SK-N-SH (cell line): ENCODE measurements around the gene OR2K2. TPM values are rescaled to one million over a fixed set of nuclear protein-coding genes. Genes with fewer than 3 reads are reported as not detected.

Source experiments
- CTCF ChIA-PET: fragments of 300-600, 350-600 bp; formaldehyde crosslinking; extraction: SDS; loops from one replicate; lab custom pipeline; 2021; lab: Yijun Ruan, JAX
- POLR2A ChIA-PET: fragments of 350-600 bp; sonication (Branson Sonifier 250); formaldehyde crosslinking; extraction: SDS; loops from one replicate; lab custom pipeline; 2020; ENCODE audit warnings: antibody characterized with exemption, inconsistent platforms; lab: Yijun Ruan, JAX
- DNase-seq: peaks from one replicate; pipeline ENCODE4 v3.0.0; 2012
- H2AFZ ChIP-seq: fragments of 200-600 bp; sonication (generic); 2 replicates; pipeline ENCODE4 v1.8.1; 2016; ENCODE audit warnings: antibody characterized with exemption, mild to moderate bottlenecking, low read depth
- H3F3A ChIP-seq: fragments of 200-600 bp; sonication (generic); replicated peaks from 2 replicates; pipeline ENCODE3; 2016; ENCODE audit warnings: antibody characterized with exemption, mild to moderate bottlenecking; ENCODE audit not compliant: insufficient read depth
- H3K27ac ChIP-seq, 2 experiments: fragments of 200-500 bp in 1 of 2; fragments of 200-600 bp in 1 of 2; sonication (Bioruptor generic) in 1 of 2; sonication (generic), shearing (Covaris generic) in 1 of 2; 2 replicates each; pipeline versions ENCODE4 v1.5.1 to v1.6.1; 2014 to 2016; ENCODE audit warnings: low read depth in 2 of 2, inconsistent platforms in 1 of 2, low read length in 1 of 2, mild to moderate bottlenecking in 1 of 2, mixed read lengths in 1 of 2
- H3K27me3 ChIP-seq: fragments of 200-600 bp; sonication (generic), shearing (Covaris generic); 2 replicates; pipeline ENCODE4 v1.6.1; 2016; ENCODE audit warnings: mixed run types; ENCODE audit not compliant: insufficient read depth
- H3K36me3 ChIP-seq, 2 experiments: fragments of 200-500 bp in 1 of 2; fragments of 200-600 bp in 1 of 2; sonication (Bioruptor generic) in 1 of 2; sonication (generic) in 1 of 2; replicated peaks in 1 of 2; 2 replicates each; pipeline versions ENCODE3 to v1.5.1; 2014 to 2016; ENCODE audit warnings: low read length in 1 of 2, mild to moderate bottlenecking in 1 of 2; ENCODE audit not compliant: insufficient read depth in 2 of 2, control insufficient read depth in 1 of 2
- H3K4me1 ChIP-seq, 2 experiments: fragments of 200-500 bp in 1 of 2; fragments of 200-600 bp in 1 of 2; sonication (Bioruptor generic) in 1 of 2; sonication (generic), shearing (Covaris generic) in 1 of 2; 2 replicates each; pipeline versions ENCODE4 v1.5.1 to v1.6.1; 2014 to 2016; ENCODE audit warnings: low read depth in 1 of 2, low read length in 1 of 2, mixed run types in 1 of 2; ENCODE audit not compliant: insufficient read depth in 2 of 2, control insufficient read depth in 1 of 2
- H3K4me2 ChIP-seq: fragments of 200-600 bp; sonication (generic), shearing (Covaris generic); 2 replicates; pipeline ENCODE4 v1.6.1; 2017; ENCODE audit warnings: mixed run types
- H3K4me3 ChIP-seq, 2 experiments: fragments of 200-500 bp in 1 of 2; fragments of 200-600 bp in 1 of 2; sonication (Bioruptor generic) in 1 of 2; sonication (generic), shearing (Covaris generic) in 1 of 2; 2 replicates each; pipeline versions ENCODE4 v1.5.1 to v1.8.1; 2014 to 2016; ENCODE audit warnings: low read depth in 2 of 2, inconsistent platforms in 1 of 2, low read length in 1 of 2, mild to moderate bottlenecking in 1 of 2, mixed read lengths in 1 of 2, moderate library complexity in 1 of 2
- H3K79me2 ChIP-seq: fragments of 200-600 bp; sonication (generic); 2 replicates; pipeline ENCODE4 v1.8.1; 2017; ENCODE audit warnings: mild to moderate bottlenecking; ENCODE audit not compliant: insufficient read depth
- H3K9ac ChIP-seq: fragments of 200-600 bp; sonication (generic); 2 replicates; pipeline ENCODE4 v1.6.1; 2017; ENCODE audit warnings: mixed run types
- H3K9me2 ChIP-seq: fragments of 200-600 bp; sonication (generic); 2 replicates; pipeline ENCODE4 v1.6.1; 2017; ENCODE audit warnings: mixed run types
- H3K9me3 ChIP-seq: fragments of 200-600 bp; sonication (generic); 2 replicates; pipeline ENCODE4 v1.6.1; 2017; ENCODE audit warnings: mixed run types, mild to moderate bottlenecking, moderate library complexity
- H4K20me1 ChIP-seq: fragments of 200-600 bp; sonication (generic); 2 replicates; pipeline ENCODE4 v1.6.1; 2017; ENCODE audit warnings: mild to moderate bottlenecking, mixed run types; ENCODE audit not compliant: insufficient read depth
- FOSL2 ChIP-seq: IDR thresholded peaks from 2 replicates; pipeline ENCODE4 v1.4.0; 2012; ENCODE audit warnings: low read depth, mild to moderate bottlenecking, moderate library complexity, borderline replicate concordance
- GABPA ChIP-seq: IDR thresholded peaks from 2 replicates; pipeline ENCODE4 v1.4.0; 2012; ENCODE audit warnings: low read depth, mild to moderate bottlenecking
- JUND ChIP-seq: IDR thresholded peaks from 2 replicates; pipeline ENCODE4 v1.4.0; 2012
- MXI1 ChIP-seq: IDR thresholded peaks from 2 replicates; pipeline ENCODE4 v1.6.1; 2012; ENCODE audit warnings: mild to moderate bottlenecking, low read depth, low read length, improper control_type of control experiment
- NFIC ChIP-seq: IDR thresholded peaks from 2 replicates; pipeline ENCODE4 v1.4.0; 2012; ENCODE audit warnings: borderline replicate concordance
- SIN3A ChIP-seq: IDR thresholded peaks from 2 replicates; pipeline ENCODE4 v1.6.1; 2012; ENCODE audit warnings: low read depth, mild to moderate bottlenecking, low read length, moderate library complexity, borderline replicate concordance
- WGBS: methylation state at CpG from one replicate; pipeline ENCODE4 v1.1.6; 2017; ENCODE audit warnings: low lambda C conversion rate; 5-methylcytosine and 5-hydroxymethylcytosine counted together
- polyA plus RNA-seq, 3 experiments: library from polyadenylated mRNA; depleted of rRNA; stranded (reverse); fragments of >200 nt; gene quantifications; 2 replicates each; pipeline ENCODE4 v1.2.3, GENCODE V29; 2012
- TF ChIP-seq, protein P1 (sequence below): fragments of 150-350 bp; IDR thresholded peaks from 2 replicates; pipeline ENCODE4 v1.6.1; 2017; ENCODE audit warnings: antibody characterized with exemption, low read length, low read depth, borderline replicate concordance
- TF ChIP-seq, protein P2 (sequence below): IDR thresholded peaks from 2 replicates; pipeline ENCODE4 v1.4.0; 2012; ENCODE audit warnings: low read depth
- TF ChIP-seq, protein P3 (sequence below): IDR thresholded peaks from 2 replicates; pipeline ENCODE4 v1.4.0; 2012; ENCODE audit warnings: low read depth, borderline replicate concordance

Gene OR2K2, protein sequence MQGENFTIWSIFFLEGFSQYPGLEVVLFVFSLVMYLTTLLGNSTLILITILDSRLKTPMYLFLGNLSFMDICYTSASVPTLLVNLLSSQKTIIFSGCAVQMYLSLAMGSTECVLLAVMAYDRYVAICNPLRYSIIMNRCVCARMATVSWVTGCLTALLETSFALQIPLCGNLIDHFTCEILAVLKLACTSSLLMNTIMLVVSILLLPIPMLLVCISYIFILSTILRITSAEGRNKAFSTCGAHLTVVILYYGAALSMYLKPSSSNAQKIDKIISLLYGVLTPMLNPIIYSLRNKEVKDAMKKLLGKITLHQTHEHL
- polyA plus RNA-seq (2012; rRNA removed) = not detected in 2 replicates
- not detected in 2 replicates for polyA plus RNA-seq (2012; cell fraction: cytosol; rRNA removed)
- polyA plus RNA-seq (2012; cell fraction: nucleus; rRNA removed) = not detected in 2 replicates

DNA sequence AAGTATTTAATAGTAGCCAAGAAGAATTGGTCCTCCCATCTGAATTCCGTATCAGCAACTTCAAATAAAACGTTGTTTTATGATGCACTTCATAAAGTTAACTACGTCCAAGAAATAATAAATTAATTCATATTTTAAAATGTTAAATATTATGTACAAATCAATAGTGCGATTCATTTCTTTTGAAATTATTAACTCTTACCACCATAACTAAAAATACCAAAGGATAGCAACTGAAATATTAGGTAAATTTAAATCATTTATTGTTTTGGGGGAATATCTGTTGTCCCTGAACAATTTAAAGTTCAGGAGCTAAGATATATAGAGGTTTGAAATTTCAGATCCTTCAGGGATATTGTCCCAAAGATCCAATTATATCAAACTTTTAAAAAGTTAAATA lies at the start of gene OR2K2:
Gene OR2K2, minus strand, starts transcription at position 101 of the 400 bp plus-strand sequence. CDS start 1,791 bp downstream, outside the sequence.
- CTCF ChIA-PET = no interaction called here
- Histone ChIP-seq H3K36me3 (no peaks in the 10 kb centered on the region), H3K79me2 (no peaks in the 10 kb centered on the region), H3K27me3 (peaks cover 12% of the 10 kb centered on the region; the same call in 1 of the 2 replicates), H3K4me2 (no peak within 1 kb of the TSS), H3K4me1 (no peaks in the 10 kb centered on the region), H3F3A (no peaks in the 10 kb centered on the region), H3K9me2 (no peaks in the 10 kb centered on the region), H3K27ac (no peak within 1 kb of the TSS), H3K9ac (no peak within 1 kb of the TSS), H3K4me3 (no peak within 1 kb of the TSS), H3K9me3 (no peaks in the 10 kb centered on the region), H4K20me1 (no peaks in the 10 kb centered on the region), H2AFZ (no peak within 1 kb of the TSS)
- POLR2A ChIA-PET = no interaction called here
- DNase-seq = no peak
- 71% methylated on average over 4 of the region's 4 CpGs for WGBS
- TF ChIP-seq, protein P1, sequence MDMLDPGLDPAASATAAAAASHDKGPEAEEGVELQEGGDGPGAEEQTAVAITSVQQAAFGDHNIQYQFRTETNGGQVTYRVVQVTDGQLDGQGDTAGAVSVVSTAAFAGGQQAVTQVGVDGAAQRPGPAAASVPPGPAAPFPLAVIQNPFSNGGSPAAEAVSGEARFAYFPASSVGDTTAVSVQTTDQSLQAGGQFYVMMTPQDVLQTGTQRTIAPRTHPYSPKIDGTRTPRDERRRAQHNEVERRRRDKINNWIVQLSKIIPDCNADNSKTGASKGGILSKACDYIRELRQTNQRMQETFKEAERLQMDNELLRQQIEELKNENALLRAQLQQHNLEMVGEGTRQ = no peak
- TF ChIP-seq MXI1 = no peak
- TF ChIP-seq, protein P2, sequence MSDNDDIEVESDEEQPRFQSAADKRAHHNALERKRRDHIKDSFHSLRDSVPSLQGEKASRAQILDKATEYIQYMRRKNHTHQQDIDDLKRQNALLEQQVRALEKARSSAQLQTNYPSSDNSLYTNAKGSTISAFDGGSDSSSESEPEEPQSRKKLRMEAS = no peak
- no peak for TF ChIP-seq JUND
- TF ChIP-seq SIN3A = no peak
- TF ChIP-seq, protein P3, sequence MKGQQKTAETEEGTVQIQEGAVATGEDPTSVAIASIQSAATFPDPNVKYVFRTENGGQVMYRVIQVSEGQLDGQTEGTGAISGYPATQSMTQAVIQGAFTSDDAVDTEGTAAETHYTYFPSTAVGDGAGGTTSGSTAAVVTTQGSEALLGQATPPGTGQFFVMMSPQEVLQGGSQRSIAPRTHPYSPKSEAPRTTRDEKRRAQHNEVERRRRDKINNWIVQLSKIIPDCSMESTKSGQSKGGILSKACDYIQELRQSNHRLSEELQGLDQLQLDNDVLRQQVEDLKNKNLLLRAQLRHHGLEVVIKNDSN = no peak

DNA sequence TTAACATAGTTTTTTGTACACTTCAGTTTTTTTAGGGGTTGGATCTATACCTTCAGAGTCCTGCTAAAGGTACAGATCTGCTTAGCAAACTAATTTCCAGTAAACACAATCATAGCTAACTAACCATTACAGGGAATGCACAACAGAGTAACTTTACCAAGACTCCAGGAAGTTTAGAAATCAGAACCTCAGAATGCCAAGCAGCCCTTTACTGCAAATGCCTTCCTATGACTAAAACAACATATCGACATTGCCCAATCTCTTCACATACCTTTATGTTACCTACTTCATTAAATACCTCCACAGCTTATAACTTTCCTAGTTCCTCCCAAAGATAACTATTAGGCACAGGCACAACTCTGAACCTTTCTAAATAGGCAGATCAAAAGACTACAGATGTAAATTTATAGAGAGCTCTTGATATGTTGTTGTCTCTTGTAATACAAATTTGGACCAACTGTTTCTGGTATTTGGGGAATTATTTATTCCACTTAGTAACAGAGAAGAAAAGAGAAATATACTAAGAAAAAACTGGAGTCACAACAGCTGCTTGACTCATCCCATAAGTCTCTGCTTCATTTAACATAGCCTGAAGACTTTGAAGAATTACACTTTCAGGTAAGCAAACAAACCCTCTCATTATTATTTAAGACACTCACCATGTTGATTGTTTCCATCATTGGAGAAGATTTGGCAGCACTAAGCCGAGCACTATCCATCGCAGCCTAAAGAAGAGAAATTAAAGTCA lies 46.0 kb upstream of the OR2K2 start:
- Histone ChIP-seq H3F3A (no peaks in the 10 kb centered on the region), H3K9me2 (no peaks in the 10 kb centered on the region), H3K4me2 (no peak overlapping the region), H4K20me1 (no peaks in the 10 kb centered on the region), H2AFZ (no peak overlapping the region), H3K4me3 (no peak overlapping the region), H3K27me3 (no peaks in the 10 kb centered on the region), H3K79me2 (no peaks in the 10 kb centered on the region), H3K36me3 (peaks cover 53 to 78% of the 10 kb centered on the region in 2 experiments), H3K9me3 (no peaks in the 10 kb centered on the region), H3K9ac (no peak overlapping the region), H3K4me1 (no peaks in the 10 kb centered on the region), H3K27ac (no peak overlapping the region)
- TF ChIP-seq NFIC (no peak), FOSL2 (no peak), MXI1 (no peak), GABPA (no peak)
- POLR2A ChIA-PET = no interaction called here
- no peak for DNase-seq
- whole genome bisulfite sequencing = 96% methylated on average over 3 of the region's 3 CpGs
- CTCF ChIA-PET = interaction anchor here (1.0 to 1.1 kb wide), 2 partner anchors 9 to 17 kb away, joined by 4 read pairs; no protein-coding TSS in a partner anchor
